Heart right ventricle (tissue), 16 donors: ENCODE data around the gene ZBTB48. TPM values are rescaled to one million over a fixed set of nuclear protein-coding genes. Genes with fewer than 3 reads are reported as not detected.

Experiments used
- ATAC-seq, 8 donors: fragments of 200-7000 bp; cut with Tn5 transposase; one replicate each; pipeline ENCODE4 v1.9.1; 2020; ENCODE audit warnings: mild to moderate bottlenecking in 8 of 8, moderate library complexity in 8 of 8, moderate number of reproducible peaks in 1 of 8
- DNase-seq, 2 donors: peaks; one replicate each; pipeline ENCODE4 v3.0.0-alpha.2; 2020
- H3K27ac ChIP-seq, 10 donors: fragments of 200-600 bp; sonication (generic) in 2 of 10; one replicate each; pipeline versions ENCODE4 v1.5.0 to v1.8.0; 2020 to 2022; ENCODE audit warnings: mild to moderate bottlenecking in 3 of 10
- H3K27me3 ChIP-seq, 7 donors: fragments of 200-600 bp; one replicate each; pipeline ENCODE4 v1.8.0; 2021 to 2022; ENCODE audit warnings: mild to moderate bottlenecking in 2 of 7
- H3K36me3 ChIP-seq, 9 donors: fragments of 200-600 bp; sonication (generic) in 1 of 9; one replicate each; pipeline versions ENCODE4 v1.5.0 to v1.8.0; 2020 to 2022; ENCODE audit warnings: mild to moderate bottlenecking in 2 of 9
- H3K4me1 ChIP-seq, 9 donors: fragments of 200-600 bp; sonication (generic) in 1 of 9; one replicate each; pipeline versions ENCODE4 v1.5.0 to v1.8.0; 2020 to 2022; ENCODE audit warnings: mild to moderate bottlenecking in 4 of 9
- H3K4me3 ChIP-seq, 10 donors: fragments of 200-600 bp; sonication (generic) in 2 of 10; one replicate each; pipeline versions ENCODE4 v1.5.0 to v1.8.0; 2020 to 2022; ENCODE audit warnings: mild to moderate bottlenecking in 7 of 10, moderate library complexity in 2 of 10
- H3K9me3 ChIP-seq, 11 donors: fragments of 200-600 bp in 10 of 11; sonication (generic) in 2 of 11; one replicate each; pipeline versions ENCODE4 v1.5.0 to v1.8.0; 2013 to 2022; ENCODE audit warnings: mild to moderate bottlenecking in 2 of 11, control low read depth in 1 of 11, moderate library complexity in 1 of 11
- CTCF ChIP-seq, 9 donors: fragments of 200-600 bp; sonication (generic) in 2 of 9; IDR thresholded peaks; one replicate each; pipeline versions ENCODE4 v1.5.0 to v1.8.0; 2021 to 2022; ENCODE audit warnings: antibody characterized with exemption in 9 of 9, mild to moderate bottlenecking in 5 of 9, moderate library complexity in 1 of 9
- WGBS, 2 donors: extraction: QIAGEN DNeasy Blood & Tissue Kit; methylation state at CpG; one replicate each; pipeline ENCODE4 v1.1.7; 2013; ENCODE audit warnings: inconsistent platforms in 1 of 2; 5-methylcytosine and 5-hydroxymethylcytosine counted together
- intact Hi-C, 10 donors: fragments of 100-400 bp; cut with DNase I; formaldehyde crosslinking; loops; one replicate each; pipeline versions ENCODE4 v1.11.1 to v1.14.2; 2022
- polyA plus RNA-seq, 2 donors: library from polyadenylated mRNA; stranded (reverse); fragments of 200-250 nt; gene quantifications; one replicate each; pipeline ENCODE4 v1.2.3, GENCODE V29; 2013
- total RNA-seq, 10 donors: library from RNA; stranded (reverse); fragmentation: NEBNext Ultra II Directional in 3 of 10; extraction: Animal tissue kit (Norgen Biotek cat#: 25700) in 3 of 10; gene quantifications; one replicate each; pipeline versions ENCODE4 v1.2.1 to v1.2.4, GENCODE V29; 2021 to 2023
- donor health status: Arrhythmogenic right ventricular cardiomyopathy.
- donor health status: ischemic (EF 13 %, LVEDD 7.1; RV severe dilation, severe dysfunction).
- donor health status: healthy with polysubstance abuse.
- donor health status: DM: no; HTN: yes; CAD: no.
- donor health status: DM: no; HTN: no; CAD: no.
- donor health status: ischemic (EF 25% LVEDD 6.9; RV normal size, moderate dysfunction).
- donor health status: ischemic (EF 25% LVEDD 5.7; RV mildly dilated, moderate dysfunction).
- donor health status: healthy.
- donor health status: DM: yes; HTN: yes; CAD: no.
- donor health status: Ischemic cardiomyopathy.
- donor health status: ischemic (EF 35%, LVEDD 5.7; RV mildly dilated, moderate dysfunction).
- donor health status: nonischemic (EF 11% LVEDD 7.7; RV severe dilation, severe dysfunction).
- donor health status: DM: yes; HTN: yes; CAD: no.
- donor health status: PGD.
- donor health status: ischemic (EF 29% LVEDD 5.4; RV normal size, mild dysfunction).
- donor health status: nonischemic (EF 23%, LVEDD 6.1; RV moderate dilation, normal function).

The ZBTB48 gene
- total and polyA plus RNA-seq, 12 donors, result 7.3 to 41.5 (median 12.4) TPM

DNA sequence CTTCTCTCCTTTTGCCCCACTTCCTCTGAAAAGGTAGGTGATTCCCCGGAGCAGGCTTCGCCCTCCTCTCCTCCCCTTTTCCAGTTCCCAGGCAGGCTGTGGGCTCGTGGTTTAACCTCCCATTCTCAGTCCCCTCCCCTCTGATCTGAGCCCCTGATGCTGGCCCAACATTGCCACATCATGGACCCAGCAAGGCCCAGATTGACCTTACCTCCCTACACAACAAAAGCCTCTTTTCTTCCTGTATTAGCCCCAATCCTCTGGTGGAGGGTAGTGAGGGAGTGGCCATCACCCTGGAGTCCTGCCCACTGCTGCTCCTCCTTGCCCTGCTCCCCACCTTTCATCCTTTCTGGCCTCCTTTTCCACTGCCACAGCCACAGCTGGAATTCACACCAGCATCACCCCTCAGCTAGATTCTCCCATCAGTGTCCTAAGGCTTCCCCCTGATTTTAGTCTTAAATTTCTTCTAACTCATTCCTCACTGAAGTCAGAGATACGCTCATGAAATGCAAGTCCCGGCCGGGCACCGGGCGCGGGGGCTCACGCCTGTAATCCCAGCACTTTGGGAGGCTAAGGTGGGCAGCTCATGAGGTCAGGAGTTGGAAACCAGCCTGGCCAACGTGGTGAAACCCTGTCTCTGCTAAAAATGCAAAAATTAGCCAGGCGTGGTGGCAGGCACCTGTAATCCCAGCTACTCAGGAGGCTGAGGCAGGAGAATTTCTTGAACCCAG lies 7.0 kb upstream of the ZBTB48 start:
- Histone ChIP-seq H3K4me1 (peaks cover 0 to 2% (median 0%) of the 10 kb centered on the region in 9 donors), H3K9me3 (peaks cover 0 to 8% (median 0%) of the 10 kb centered on the region in 11 donors), H3K27me3 (no peaks in the 10 kb centered on the region), H3K4me3 (no peak overlapping the region), H3K36me3 (no peaks in the 10 kb centered on the region), H3K27ac (no peak overlapping the region)
- 75 to 78% methylated on average over 12 of the region's 12 CpGs for WGBS, 2 donors
- ATAC-seq (no peak), DNase-seq (no peak)
- no peak for TF ChIP-seq CTCF (IDR thresholded peaks at IDR 0.05)
- intact Hi-C loops, result loop anchor here in 1 of 10 donors (5.0 kb wide), 1 partner anchor 54 kb away; no protein-coding TSS in a partner anchor

DNA sequence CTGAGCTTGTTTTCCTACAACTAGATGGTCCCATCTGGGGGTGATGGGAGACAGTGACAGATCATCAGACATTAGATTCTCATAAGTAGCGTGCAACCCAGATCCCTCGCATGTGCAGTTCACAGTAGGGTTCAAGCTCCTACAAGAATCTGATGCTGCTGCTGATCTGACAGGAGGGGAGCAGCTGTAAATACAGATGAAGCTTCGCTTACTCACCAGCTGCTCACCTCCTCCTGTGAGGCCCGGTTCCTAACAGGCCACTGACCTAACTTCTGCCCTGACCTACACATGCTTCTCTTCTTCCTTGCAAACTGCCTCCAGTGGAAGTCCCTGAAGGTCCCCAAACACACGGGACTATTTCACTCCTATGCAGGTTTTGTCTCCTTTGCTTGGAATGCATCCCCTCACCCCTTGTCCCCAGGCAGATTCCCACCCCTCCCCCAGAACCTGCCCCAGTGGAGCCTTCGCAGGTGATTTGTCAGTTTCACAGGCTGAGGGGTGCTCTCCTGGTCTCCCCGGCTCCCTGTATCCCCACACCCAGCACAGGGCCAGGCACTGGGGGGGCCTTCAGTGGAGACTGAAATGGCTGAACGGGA lies 5.7 kb upstream of the ZBTB48 start:
- no peaks in the 10 kb centered on the region for H3K36me3 ChIP-seq
- ATAC-seq, result no peak
- 78 to 84% methylated on average over 8 of the region's 8 CpGs for WGBS, 2 donors
- H3K4me1 ChIP-seq, result peaks cover 2 to 16% (median 9%) of the 10 kb centered on the region in 9 donors
- intact Hi-C loops, result loop anchor here in 1 of 10 donors (5.0 kb wide), 1 partner anchor 53 kb away; no protein-coding TSS in a partner anchor
- no peak for TF ChIP-seq CTCF (IDR thresholded peaks at IDR 0.05)
- H3K9me3 ChIP-seq, result peaks cover 0 to 8% (median 0%) of the 10 kb centered on the region in 11 donors
- H3K27me3 ChIP-seq, result no peaks in the 10 kb centered on the region
- H3K27ac ChIP-seq, result no peak overlapping the region
- H3K4me3 ChIP-seq, result no peak overlapping the region
- DNase-seq, result no peak

DNA sequence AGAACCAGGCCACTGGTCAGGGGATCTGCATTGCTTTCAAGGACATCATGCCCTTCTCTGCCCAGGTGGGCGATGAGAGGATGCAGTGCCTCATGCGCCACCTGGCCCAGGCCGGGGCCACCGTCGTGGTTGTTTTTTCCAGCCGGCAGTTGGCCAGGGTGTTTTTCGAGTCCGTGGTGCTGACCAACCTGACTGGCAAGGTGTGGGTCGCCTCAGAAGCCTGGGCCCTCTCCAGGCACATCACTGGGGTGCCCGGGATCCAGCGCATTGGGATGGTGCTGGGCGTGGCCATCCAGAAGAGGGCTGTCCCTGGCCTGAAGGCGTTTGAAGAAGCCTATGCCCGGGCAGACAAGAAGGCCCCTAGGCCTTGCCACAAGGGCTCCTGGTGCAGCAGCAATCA lies 5.0 kb upstream of the ZBTB48 start:
- intact Hi-C loops, result loop anchor here in 1 of 10 donors (5.0 kb wide), 1 partner anchor 52 kb away; no protein-coding TSS in a partner anchor
- peaks cover 0 to 8% (median 0%) of the 10 kb centered on the region in 11 donors for H3K9me3 ChIP-seq
- ATAC-seq (no peak), DNase-seq (no peak)
- peaks cover 6 to 20% (median 14%) of the 10 kb centered on the region in 9 donors for H3K4me1 ChIP-seq
- no peak overlapping the region for H3K4me3 ChIP-seq
- H3K27ac ChIP-seq, result no peak overlapping the region
- no peaks in the 10 kb centered on the region for H3K27me3 ChIP-seq
- no peak for TF ChIP-seq CTCF (IDR thresholded peaks at IDR 0.05)
- H3K36me3 ChIP-seq, result no peaks in the 10 kb centered on the region
- WGBS, 2 donors, result 84 to 87% methylated on average over 14 of the region's 14 CpGs

DNA sequence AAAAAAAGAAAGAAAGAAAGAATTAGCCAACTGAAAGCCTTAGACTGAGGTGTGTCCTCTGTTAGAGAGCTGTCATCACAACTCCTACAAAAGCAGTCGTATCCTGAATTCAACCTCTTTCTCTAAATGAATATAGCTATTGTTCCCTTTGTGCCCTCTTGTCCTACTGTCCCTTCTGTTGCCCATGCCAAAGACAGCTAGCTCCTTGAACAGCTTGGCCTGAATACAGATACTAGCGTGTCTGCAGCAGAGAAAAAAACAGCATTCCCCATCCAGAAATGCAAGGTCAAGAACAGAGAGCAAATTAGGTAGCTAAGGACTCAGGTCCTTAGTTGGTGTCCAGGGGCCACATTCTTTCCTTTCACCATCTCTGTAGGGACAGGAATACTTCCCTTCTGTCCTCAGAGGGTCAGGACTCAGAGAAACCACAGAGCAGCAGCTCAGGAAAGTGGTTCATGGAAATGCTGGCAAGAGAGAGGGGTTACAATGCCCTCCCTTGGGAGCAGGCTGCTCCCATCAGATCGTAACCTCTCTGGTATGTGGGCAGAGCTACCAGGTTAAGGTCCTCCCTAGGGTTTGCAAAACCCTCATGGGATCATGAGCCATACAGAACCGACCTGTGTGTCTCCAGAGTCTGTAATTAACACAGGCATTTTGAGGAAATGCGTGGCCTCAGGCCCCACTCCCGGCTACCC lies 1.8 kb upstream of the ZBTB48 start:
- TF ChIP-seq CTCF (IDR thresholded peaks at IDR 0.05), result no peak
- ATAC-seq (no peak), DNase-seq (no peak)
- Histone ChIP-seq H3K27me3 (no peaks in the 10 kb centered on the region), H3K36me3 (peaks cover 0 to 11% (median 0%) of the 10 kb centered on the region in 9 donors), H3K4me1 (peaks cover 18 to 43% (median 40%) of the 10 kb centered on the region in 9 donors), H3K27ac (peak overlapping the region in 7 of 10 donors; percentile 25 to 95 (median 93)), H3K9me3 (no peaks in the 10 kb centered on the region), H3K4me3 (no peak overlapping the region)
- WGBS, 2 donors, result 67 to 70% methylated on average over 6 of the region's 6 CpGs
- intact Hi-C loops, result loop anchor here in 1 of 10 donors (2.0 kb wide), 1 partner anchor 23 kb away; the partner anchor contains the start of genes NOL9 and TAS1R1
